ENCODE results near the gene MAST4.

The MAST4 gene

DNA sequence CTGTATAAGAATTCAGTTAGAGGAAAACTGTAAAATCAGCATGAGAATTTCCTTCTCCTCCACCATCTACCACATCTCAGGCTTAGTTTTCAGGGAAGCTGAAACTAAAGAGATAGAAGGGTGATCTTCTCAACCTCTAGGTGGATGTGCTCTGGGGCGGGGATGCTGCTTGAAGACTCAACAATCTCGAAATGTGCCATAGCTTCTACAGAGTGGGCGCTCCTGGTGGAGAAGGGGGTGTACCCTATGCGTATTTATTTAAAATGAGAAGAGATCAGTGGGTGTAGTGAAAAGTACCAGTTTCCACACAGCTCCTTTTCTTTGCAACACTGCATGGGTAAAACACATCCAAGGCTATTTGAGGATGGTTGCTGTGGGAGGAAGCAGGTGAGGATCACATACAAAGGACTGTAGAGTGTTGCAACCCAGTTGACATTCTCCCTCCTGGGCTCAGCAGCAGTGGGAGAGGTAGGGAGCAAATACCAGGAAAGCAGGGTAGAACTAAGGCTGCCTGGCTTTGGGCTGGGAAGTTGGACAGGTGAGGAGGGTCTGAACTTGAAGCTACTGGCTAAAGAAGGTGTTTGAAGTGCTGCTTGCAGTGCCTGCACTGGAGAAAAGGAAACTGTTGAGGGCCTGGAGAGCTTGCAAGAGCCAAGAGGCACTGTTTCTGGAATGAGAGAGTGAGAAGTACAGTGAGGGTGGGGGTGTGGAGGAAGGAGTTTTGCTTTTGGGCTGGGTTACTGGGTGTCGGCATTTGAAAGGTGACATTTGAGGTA is 73.1 kb downstream of the MAST4 start:
- CTCF ChIA-PET, result interaction anchor here (0.9 kb wide), 1 partner anchor 360 kb away, joined by 3 read pairs; no protein-coding TSS in a partner anchor
- no peaks in the 10 kb centered on the region for H3K36me3 ChIP-seq (ENCODE audit: control insufficient read depth in 4 of 4, insufficient read depth in 4 of 4, low read length in 3 of 4)
- no peaks in the 10 kb centered on the region for H3K4me1 ChIP-seq (ENCODE audit: control extremely low read depth in 1 of 4, control insufficient read depth in 4 of 4, insufficient read depth in 4 of 4, low read length in 3 of 4)
- H3K27ac ChIP-seq (ENCODE audit: insufficient read depth in 1 of 2, low read depth in 1 of 2, low read length in 2 of 2, poor library complexity in 1 of 2, severe bottlenecking in 2 of 2), result no peak overlapping the region
- 96% methylated on average over 4 of the region's 5 CpGs for WGBS (ENCODE audit: insufficient coverage)
- POLR2A ChIA-PET, result no interaction called here
- peaks cover 0 to 7% (median 0%) of the 10 kb centered on the region in 5 experiments for H3K9me3 ChIP-seq (ENCODE audit: control extremely low read depth in 1 of 5, control insufficient read depth in 4 of 5, insufficient read depth in 2 of 5, low read depth in 1 of 5, low read length in 4 of 5)
- no peak overlapping the region for H3K4me3 ChIP-seq (ENCODE audit: control insufficient read depth in 1 of 7, extremely low read depth in 1 of 7, insufficient read depth in 4 of 7, low read depth in 2 of 7, low read length in 6 of 7)
- no peaks in the 10 kb centered on the region for H3K27me3 ChIP-seq (replicated peaks in 2 of 5; ENCODE audit: control insufficient read depth in 4 of 5, insufficient read depth in 5 of 5, low read length in 4 of 5)
- no peak for DNase-seq

- Histone ChIP-seq H3K9me3 (ENCODE audit: control extremely low read depth in 1 of 5, control insufficient read depth in 4 of 5, insufficient read depth in 2 of 5, low read depth in 1 of 5, low read length in 4 of 5) (peaks cover 0 to 2% (median 0%) of the 10 kb centered on the region in 5 experiments), H3K27me3 (replicated peaks in 2 of 5; ENCODE audit: control insufficient read depth in 4 of 5, insufficient read depth in 5 of 5, low read length in 4 of 5) (no peaks in the 10 kb centered on the region), H3K27ac (ENCODE audit: insufficient read depth in 1 of 2, low read depth in 1 of 2, low read length in 2 of 2, poor library complexity in 1 of 2, severe bottlenecking in 2 of 2) (no peak overlapping the region), H3K36me3 (ENCODE audit: control insufficient read depth in 4 of 4, insufficient read depth in 4 of 4, low read length in 3 of 4) (no peaks in the 10 kb centered on the region), H3K4me3 (ENCODE audit: control insufficient read depth in 1 of 7, extremely low read depth in 1 of 7, insufficient read depth in 4 of 7, low read depth in 2 of 7, low read length in 6 of 7) (no peak overlapping the region), H3K4me1 (ENCODE audit: control extremely low read depth in 1 of 4, control insufficient read depth in 4 of 4, insufficient read depth in 4 of 4, low read length in 3 of 4) (no peaks in the 10 kb centered on the region)
- 100% methylated on average over 3 of the region's 3 CpGs for WGBS (ENCODE audit: insufficient coverage)
- no peak for DNase-seq
- POLR2A ChIA-PET, result no interaction called here
- CTCF ChIA-PET, result interaction anchor here (0.9 kb wide), 1 partner anchor 361 kb away, joined by 3 read pairs; no protein-coding TSS in a partner anchor
These were observed 73.6 kb downstream of the MAST4 start for GRCh38 chr5:66669862-66670195.

DNA sequence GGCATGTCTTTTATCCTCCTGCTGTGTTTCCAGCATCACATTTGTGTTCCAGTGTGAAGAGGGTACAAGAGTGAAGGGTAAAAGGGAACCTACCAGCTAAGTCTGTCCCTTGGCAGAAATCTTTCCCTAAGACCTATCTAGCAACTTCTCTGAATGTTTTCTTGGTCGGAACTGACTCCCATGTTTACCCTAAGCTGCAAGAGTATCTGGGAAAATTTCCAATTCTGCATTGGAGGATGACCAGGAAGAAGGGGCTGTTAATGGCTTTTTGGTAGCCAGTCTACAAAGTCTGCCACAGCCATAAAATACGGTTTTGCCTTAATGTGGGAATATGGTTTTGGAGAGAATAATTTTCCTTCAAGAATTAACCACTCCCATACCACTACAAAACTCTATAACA is 75.1 kb downstream of the MAST4 start:
- no peaks in the 10 kb centered on the region for H3K9me3 ChIP-seq (ENCODE audit: control extremely low read depth in 1 of 5, control insufficient read depth in 4 of 5, insufficient read depth in 2 of 5, low read depth in 1 of 5, low read length in 4 of 5)
- H3K4me1 ChIP-seq (ENCODE audit: control extremely low read depth in 1 of 4, control insufficient read depth in 4 of 4, insufficient read depth in 4 of 4, low read length in 3 of 4), result no peaks in the 10 kb centered on the region
- ChIA-PET CTCF (no interaction called here), POLR2A (no interaction called here)
- H3K4me3 ChIP-seq (ENCODE audit: control insufficient read depth in 1 of 7, extremely low read depth in 1 of 7, insufficient read depth in 4 of 7, low read depth in 2 of 7, low read length in 6 of 7), result no peak overlapping the region
- H3K27me3 ChIP-seq (replicated peaks in 2 of 5; ENCODE audit: control insufficient read depth in 4 of 5, insufficient read depth in 5 of 5, low read length in 4 of 5), result peaks cover 0 to 2% (median 0%) of the 10 kb centered on the region in 5 experiments
- DNase-seq, result no peak
- H3K27ac ChIP-seq (ENCODE audit: insufficient read depth in 1 of 2, low read depth in 1 of 2, low read length in 2 of 2, poor library complexity in 1 of 2, severe bottlenecking in 2 of 2), result no peak overlapping the region
- WGBS (ENCODE audit: insufficient coverage), result no CpG with 5 or more reads among the region's 2 CpGs
- H3K36me3 ChIP-seq (ENCODE audit: control insufficient read depth in 4 of 4, insufficient read depth in 4 of 4, low read length in 3 of 4), result no peaks in the 10 kb centered on the region

GRCh38 chr5:66674802-66675201 is 78.6 kb downstream of the MAST4 start:
- Histone ChIP-seq H3K27me3 (replicated peaks in 2 of 5; ENCODE audit: control insufficient read depth in 4 of 5, insufficient read depth in 5 of 5, low read length in 4 of 5) (peaks cover 0 to 2% (median 0%) of the 10 kb centered on the region in 5 experiments), H3K4me3 (ENCODE audit: control insufficient read depth in 1 of 7, extremely low read depth in 1 of 7, insufficient read depth in 4 of 7, low read depth in 2 of 7, low read length in 6 of 7) (no peak overlapping the region), H3K36me3 (ENCODE audit: control insufficient read depth in 4 of 4, insufficient read depth in 4 of 4, low read length in 3 of 4) (no peaks in the 10 kb centered on the region), H3K27ac (ENCODE audit: insufficient read depth in 1 of 2, low read depth in 1 of 2, low read length in 2 of 2, poor library complexity in 1 of 2, severe bottlenecking in 2 of 2) (no peak overlapping the region), H3K9me3 (ENCODE audit: control extremely low read depth in 1 of 5, control insufficient read depth in 4 of 5, insufficient read depth in 2 of 5, low read depth in 1 of 5, low read length in 4 of 5) (no peaks in the 10 kb centered on the region), H3K4me1 (ENCODE audit: control extremely low read depth in 1 of 4, control insufficient read depth in 4 of 4, insufficient read depth in 4 of 4, low read length in 3 of 4) (no peaks in the 10 kb centered on the region)
- DNase-seq, result no peak
- 100% methylated on average over 2 of the region's 5 CpGs for WGBS (ENCODE audit: insufficient coverage)
- POLR2A ChIA-PET, result no interaction called here
- CTCF ChIA-PET, result no interaction called here

DNA sequence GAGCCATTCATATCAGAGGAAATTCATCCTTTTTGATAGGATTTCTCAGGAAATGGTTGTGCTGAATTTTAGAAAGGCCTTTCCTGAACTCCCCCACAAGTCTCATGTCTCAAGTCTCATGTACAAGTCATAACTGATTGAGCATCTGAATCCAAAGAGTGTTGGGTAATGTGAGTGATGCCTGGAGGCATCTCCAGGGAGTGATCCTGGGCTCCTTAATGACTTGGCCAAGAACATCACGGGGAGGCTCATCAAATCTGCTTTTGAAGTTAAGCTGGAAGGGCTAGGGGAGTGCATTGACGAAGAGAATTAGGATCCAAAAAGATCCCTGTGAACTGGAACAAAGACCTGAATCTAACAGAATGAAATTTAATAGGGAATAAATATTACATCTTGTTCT is 79.2 kb downstream of the MAST4 start:
- POLR2A ChIA-PET, result no interaction called here
- Histone ChIP-seq H3K4me1 (ENCODE audit: control extremely low read depth in 1 of 4, control insufficient read depth in 4 of 4, insufficient read depth in 4 of 4, low read length in 3 of 4) (no peaks in the 10 kb centered on the region), H3K36me3 (ENCODE audit: control insufficient read depth in 4 of 4, insufficient read depth in 4 of 4, low read length in 3 of 4) (no peaks in the 10 kb centered on the region), H3K4me3 (ENCODE audit: control insufficient read depth in 1 of 7, extremely low read depth in 1 of 7, insufficient read depth in 4 of 7, low read depth in 2 of 7, low read length in 6 of 7) (no peak overlapping the region), H3K27ac (ENCODE audit: insufficient read depth in 1 of 2, low read depth in 1 of 2, low read length in 2 of 2, poor library complexity in 1 of 2, severe bottlenecking in 2 of 2) (no peak overlapping the region), H3K9me3 (ENCODE audit: control extremely low read depth in 1 of 5, control insufficient read depth in 4 of 5, insufficient read depth in 2 of 5, low read depth in 1 of 5, low read length in 4 of 5) (no peaks in the 10 kb centered on the region), H3K27me3 (replicated peaks in 2 of 5; ENCODE audit: control insufficient read depth in 4 of 5, insufficient read depth in 5 of 5, low read length in 4 of 5) (peaks cover 0 to 2% (median 0%) of the 10 kb centered on the region in 5 experiments)
- WGBS (ENCODE audit: insufficient coverage), result 100% methylated on average over 1 of the region's 2 CpGs
- no peak for DNase-seq
- CTCF ChIA-PET, result no interaction called here

DNA sequence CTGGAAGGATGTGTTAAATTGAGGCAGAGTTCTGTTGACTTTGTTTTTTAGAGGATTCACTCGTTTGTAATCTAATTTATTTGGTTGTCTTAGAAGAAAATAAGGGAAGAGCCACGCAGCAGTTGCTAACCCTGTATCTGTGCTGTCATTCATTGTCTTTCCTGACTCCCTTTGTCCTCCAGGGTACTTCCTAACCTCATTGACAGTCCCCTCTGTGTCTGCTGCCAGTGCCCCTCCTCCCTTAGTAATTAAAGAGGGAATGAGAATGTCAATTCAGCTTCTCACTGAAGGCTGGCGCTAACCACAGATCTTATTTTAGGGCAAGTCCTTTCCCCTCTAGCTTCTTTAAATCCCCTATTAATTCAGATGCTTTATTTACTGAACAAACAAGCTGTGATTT is 84.0 kb downstream of the MAST4 start:
- Histone ChIP-seq H3K27me3 (replicated peaks in 2 of 5; ENCODE audit: control insufficient read depth in 4 of 5, insufficient read depth in 5 of 5, low read length in 4 of 5) (no peaks in the 10 kb centered on the region), H3K4me1 (ENCODE audit: control extremely low read depth in 1 of 4, control insufficient read depth in 4 of 4, insufficient read depth in 4 of 4, low read length in 3 of 4) (no peaks in the 10 kb centered on the region), H3K36me3 (ENCODE audit: control insufficient read depth in 4 of 4, insufficient read depth in 4 of 4, low read length in 3 of 4) (no peaks in the 10 kb centered on the region), H3K27ac (ENCODE audit: insufficient read depth in 1 of 2, low read depth in 1 of 2, low read length in 2 of 2, poor library complexity in 1 of 2, severe bottlenecking in 2 of 2) (no peak overlapping the region), H3K9me3 (ENCODE audit: control extremely low read depth in 1 of 5, control insufficient read depth in 4 of 5, insufficient read depth in 2 of 5, low read depth in 1 of 5, low read length in 4 of 5) (no peaks in the 10 kb centered on the region), H3K4me3 (ENCODE audit: control insufficient read depth in 1 of 7, extremely low read depth in 1 of 7, insufficient read depth in 4 of 7, low read depth in 2 of 7, low read length in 6 of 7) (no peak overlapping the region)
- ChIA-PET POLR2A (no interaction called here), CTCF (no interaction called here)
- WGBS (ENCODE audit: insufficient coverage), result 100% methylated on average over 1 of the region's 3 CpGs
- no peak for DNase-seq

- no peak overlapping the region for H3K27ac ChIP-seq (ENCODE audit: insufficient read depth in 1 of 2, low read depth in 1 of 2, low read length in 2 of 2, poor library complexity in 1 of 2, severe bottlenecking in 2 of 2)
- CTCF ChIA-PET, result no interaction called here
- no peak overlapping the region for H3K4me3 ChIP-seq (ENCODE audit: control insufficient read depth in 1 of 7, extremely low read depth in 1 of 7, insufficient read depth in 4 of 7, low read depth in 2 of 7, low read length in 6 of 7)
- no peaks in the 10 kb centered on the region for H3K27me3 ChIP-seq (replicated peaks in 2 of 5; ENCODE audit: control insufficient read depth in 4 of 5, insufficient read depth in 5 of 5, low read length in 4 of 5)
- POLR2A ChIA-PET, result no interaction called here
- no peaks in the 10 kb centered on the region for H3K4me1 ChIP-seq (ENCODE audit: control extremely low read depth in 1 of 4, control insufficient read depth in 4 of 4, insufficient read depth in 4 of 4, low read length in 3 of 4)
- no peak for DNase-seq
- 100% methylated on average over 3 of the region's 3 CpGs for WGBS (ENCODE audit: insufficient coverage)
- no peaks in the 10 kb centered on the region for H3K9me3 ChIP-seq (ENCODE audit: control extremely low read depth in 1 of 5, control insufficient read depth in 4 of 5, insufficient read depth in 2 of 5, low read depth in 1 of 5, low read length in 4 of 5)
- H3K36me3 ChIP-seq (ENCODE audit: control insufficient read depth in 4 of 4, insufficient read depth in 4 of 4, low read length in 3 of 4), result no peaks in the 10 kb centered on the region
These were observed 84.6 kb downstream of the MAST4 start for GRCh38 chr5:66680804-66681203.
